GM21529 (cell line): ENCODE data around the gene FAM163B.

Experiments used
- ATAC-seq: cut with Tn5 transposase; IDR thresholded peaks from one replicate; pipeline ENCODE4 v1.9.1; 2021; ENCODE audit not compliant: unreplicated experiment

FAM163B gene

GRCh38 chr9:133529874-133530273 is 79.3 kb downstream of the FAM163B start:
- ATAC-seq: no peak

GRCh38 chr9:133529457-133529856 is 79.7 kb downstream of the FAM163B start:
- ATAC-seq: no peak

GRCh38 chr9:133528876-133529241 is 80.3 kb downstream of the FAM163B start:
- no peak for ATAC-seq

- no peak for ATAC-seq
Measured at GRCh38 chr9:133528001-133528875, 81.0 kb downstream of the FAM163B start.

GRCh38 chr9:133527444-133527920 is 81.7 kb downstream of the FAM163B start:
- no peak for ATAC-seq
